Activated naive CD8-positive, alpha-beta T cell treated with anti-CD3 and anti-CD28 coated beads, Interleukin-2, amount 50 U/mL, for 24 hours (primary cell): Measurements from ENCODE around the gene HERC3.

Source experiments
- ATAC-seq: fragments of 150-1000 bp; cut with Tn5 transposase; one replicate; pipeline ENCODE4 v1.10.0; 2021
- DNase-seq: peaks from one replicate; pipeline ENCODE4 v3.0.0; 2021
- H3K27ac Mint-ChIP-seq: one replicate; pipeline ENCODE4 v1.8.0; 2021; ENCODE audit warnings: mild to moderate bottlenecking, mixed read lengths
- H3K27me3 Mint-ChIP-seq: one replicate; pipeline ENCODE4 v1.8.0; 2021; ENCODE audit warnings: mixed read lengths
- H3K36me3 Mint-ChIP-seq: one replicate; pipeline ENCODE4 v1.8.0; 2021; ENCODE audit warnings: low read depth, mixed read lengths
- H3K4me1 Mint-ChIP-seq: one replicate; pipeline ENCODE4 v1.8.0; 2021; ENCODE audit warnings: mixed read lengths
- H3K4me3 Mint-ChIP-seq: one replicate; pipeline ENCODE4 v1.8.0; 2021; ENCODE audit warnings: mild to moderate bottlenecking, moderate library complexity, mixed read lengths
- H3K9me3 Mint-ChIP-seq: one replicate; pipeline ENCODE4 v1.8.0; 2021; ENCODE audit warnings: mixed read lengths

The HERC3 gene

GRCh38 chr4:88618782-88619485 lies 26.7 kb downstream of the HERC3 start:
- Mint-ChIP-seq H3K27me3 (no peaks in the 10 kb centered on the region), H3K27ac (no peak overlapping the region), H3K9me3 (peaks cover 8% of the 10 kb centered on the region), H3K36me3 (peaks cover 8% of the 10 kb centered on the region), H3K4me3 (no peak overlapping the region), H3K4me1 (peaks cover 42% of the 10 kb centered on the region)
- ATAC-seq (no peak), DNase-seq (no peak)

- H3K27ac Mint-ChIP-seq: no peak overlapping the region
- H3K36me3 Mint-ChIP-seq: peaks cover 12% of the 10 kb centered on the region
- H3K27me3 Mint-ChIP-seq: no peaks in the 10 kb centered on the region
- H3K9me3 Mint-ChIP-seq: peaks cover 9% of the 10 kb centered on the region
- peaks cover 32% of the 10 kb centered on the region for H3K4me1 Mint-ChIP-seq
- H3K4me3 Mint-ChIP-seq: no peak overlapping the region
- ATAC-seq: no peak
- no peak for DNase-seq
Observed at GRCh38 chr4:88619971-88620370, 27.7 kb downstream of the HERC3 start.

- Mint-ChIP-seq H3K4me1 (peaks cover 28% of the 10 kb centered on the region), H3K9me3 (peaks cover 9% of the 10 kb centered on the region), H3K36me3 (peaks cover 14% of the 10 kb centered on the region), H3K27ac (no peak overlapping the region), H3K4me3 (no peak overlapping the region), H3K27me3 (no peaks in the 10 kb centered on the region)
- ATAC-seq (no peak), DNase-seq (no peak)
Observed at GRCh38 chr4:88621763-88622327, 29.6 kb downstream of the HERC3 start.

GRCh38 chr4:88623097-88623496 lies 30.8 kb downstream of the HERC3 start:
- ATAC-seq: peak; percentile 24
- no peak overlapping the region for H3K4me3 Mint-ChIP-seq

GRCh38 chr4:88628746-88629145 lies 36.5 kb downstream of the HERC3 start:
- Mint-ChIP-seq H3K4me3 (no peak overlapping the region), H3K9me3 (peaks cover 22% of the 10 kb centered on the region), H3K27me3 (no peaks in the 10 kb centered on the region), H3K4me1 (peaks cover 12% of the 10 kb centered on the region), H3K36me3 (peaks cover 25% of the 10 kb centered on the region), H3K27ac (no peak overlapping the region)
- no peak for DNase-seq
- no peak for ATAC-seq

More at GRCh38 chr4:88623097-88623496, 30.8 kb downstream of the HERC3 start:
- peaks cover 24% of the 10 kb centered on the region for H3K4me1 Mint-ChIP-seq
- no peak overlapping the region for H3K27ac Mint-ChIP-seq
- peaks cover 9% of the 10 kb centered on the region for H3K9me3 Mint-ChIP-seq
- no peak for DNase-seq
- H3K27me3 Mint-ChIP-seq: no peaks in the 10 kb centered on the region
- H3K36me3 Mint-ChIP-seq: peaks cover 14% of the 10 kb centered on the region

- DNase-seq: no peak
Observed at GRCh38 chr4:88629826-88630225, 37.5 kb downstream of the HERC3 start.

GRCh38 chr4:88630756-88631155 lies 38.5 kb downstream of the HERC3 start:
- no peak overlapping the region for H3K4me3 Mint-ChIP-seq
- peaks cover 12% of the 10 kb centered on the region for H3K4me1 Mint-ChIP-seq
- ATAC-seq (no peak), DNase-seq (no peak)
- H3K27me3 Mint-ChIP-seq: no peaks in the 10 kb centered on the region
- H3K36me3 Mint-ChIP-seq: peaks cover 14% of the 10 kb centered on the region
- peaks cover 22% of the 10 kb centered on the region for H3K9me3 Mint-ChIP-seq
- H3K27ac Mint-ChIP-seq: no peak overlapping the region

More at GRCh38 chr4:88629826-88630225, 37.5 kb downstream of the HERC3 start:
- H3K4me1 Mint-ChIP-seq: peaks cover 12% of the 10 kb centered on the region
- no peak overlapping the region for H3K4me3 Mint-ChIP-seq
- H3K36me3 Mint-ChIP-seq: peaks cover 17% of the 10 kb centered on the region
- H3K9me3 Mint-ChIP-seq: peaks cover 20% of the 10 kb centered on the region
- no peak overlapping the region for H3K27ac Mint-ChIP-seq
- no peaks in the 10 kb centered on the region for H3K27me3 Mint-ChIP-seq
- no peak for ATAC-seq

GRCh38 chr4:88643932-88644331 lies 51.7 kb downstream of the HERC3 start:
- no peak overlapping the region for H3K27ac Mint-ChIP-seq
- H3K27me3 Mint-ChIP-seq: no peaks in the 10 kb centered on the region
- peaks cover 3% of the 10 kb centered on the region for H3K36me3 Mint-ChIP-seq
- peaks cover 5% of the 10 kb centered on the region for H3K9me3 Mint-ChIP-seq
- H3K4me1 Mint-ChIP-seq: peaks cover 39% of the 10 kb centered on the region
- no peak for ATAC-seq
- H3K4me3 Mint-ChIP-seq: no peak overlapping the region
- no peak for DNase-seq

- DNase-seq (no peak), ATAC-seq (no peak)
- H3K36me3 Mint-ChIP-seq: peaks cover 5% of the 10 kb centered on the region
- H3K4me3 Mint-ChIP-seq: no peak overlapping the region
- no peaks in the 10 kb centered on the region for H3K27me3 Mint-ChIP-seq
- H3K27ac Mint-ChIP-seq: no peak overlapping the region
- peaks cover 47% of the 10 kb centered on the region for H3K4me1 Mint-ChIP-seq
- peaks cover 5% of the 10 kb centered on the region for H3K9me3 Mint-ChIP-seq
Observed at GRCh38 chr4:88645994-88646393, 53.7 kb downstream of the HERC3 start.

GRCh38 chr4:88646528-88647280 lies 54.4 kb downstream of the HERC3 start:
- H3K36me3 Mint-ChIP-seq: peaks cover 5% of the 10 kb centered on the region

GRCh38 chr4:88649716-88650115 lies 57.4 kb downstream of the HERC3 start:
- no peak for DNase-seq
- Mint-ChIP-seq H3K9me3 (no peaks in the 10 kb centered on the region), H3K4me3 (no peak overlapping the region), H3K27me3 (no peaks in the 10 kb centered on the region), H3K4me1 (peaks cover 58% of the 10 kb centered on the region), H3K36me3 (peaks cover 11% of the 10 kb centered on the region), H3K27ac (no peak overlapping the region)
- ATAC-seq: no peak

More at GRCh38 chr4:88646528-88647280, 54.4 kb downstream of the HERC3 start:
- Mint-ChIP-seq H3K27me3 (no peaks in the 10 kb centered on the region), H3K27ac (no peak overlapping the region), H3K4me3 (no peak overlapping the region), H3K9me3 (no peaks in the 10 kb centered on the region), H3K4me1 (peaks cover 47% of the 10 kb centered on the region)
- DNase-seq (no peak), ATAC-seq (no peak)

GRCh38 chr4:88653371-88653946 lies 61.2 kb downstream of the HERC3 start:
- no peak for ATAC-seq
- Mint-ChIP-seq H3K4me3 (no peak overlapping the region), H3K9me3 (no peaks in the 10 kb centered on the region), H3K4me1 (peaks cover 27% of the 10 kb centered on the region), H3K27me3 (no peaks in the 10 kb centered on the region), H3K36me3 (peaks cover 23% of the 10 kb centered on the region), H3K27ac (peak overlapping the region; percentile 3)
- no peak for DNase-seq

GRCh38 chr4:88655226-88655625 lies 62.9 kb downstream of the HERC3 start:
- ATAC-seq (no peak), DNase-seq (no peak)
- Mint-ChIP-seq H3K4me1 (peaks cover 17% of the 10 kb centered on the region), H3K4me3 (no peak overlapping the region), H3K36me3 (peaks cover 21% of the 10 kb centered on the region), H3K9me3 (no peaks in the 10 kb centered on the region), H3K27me3 (no peaks in the 10 kb centered on the region), H3K27ac (no peak overlapping the region)

GRCh38 chr4:88659055-88659889 lies 67.0 kb downstream of the HERC3 start:
- Mint-ChIP-seq H3K27me3 (no peaks in the 10 kb centered on the region), H3K27ac (no peak overlapping the region), H3K36me3 (peaks cover 17% of the 10 kb centered on the region), H3K4me3 (no peak overlapping the region), H3K4me1 (peaks cover 2% of the 10 kb centered on the region), H3K9me3 (no peaks in the 10 kb centered on the region)
- ATAC-seq (peak; percentile 72), DNase-seq (peak; percentile 18)
